ENCODE data around the gene ZNF362. TPM values are rescaled to one million over a fixed set of nuclear protein-coding genes. Genes with fewer than 3 reads are reported as not detected.
A peak's percentile ranks its signal among the peaks of the same experiment; 100 is the strongest.

Gene ZNF362
- total RNA-seq, 1 donor from 2014 or later = 110 TPM

GRCh38 chr1:33296824-33297223 lies 40.5 kb downstream of the ZNF362 start:
- Mint-ChIP-seq H3K9me3 (ENCODE audit: unreplicated experiment) (no peaks in the 10 kb centered on the region), H3K27ac (ENCODE audit: unreplicated experiment) (no peak overlapping the region), H3K4me1 (ENCODE audit: unreplicated experiment) (peaks cover 14% of the 10 kb centered on the region), H3K4me3 (ENCODE audit: unreplicated experiment) (no peak overlapping the region), H3K36me3 (ENCODE audit: unreplicated experiment) (peaks cover 56% of the 10 kb centered on the region), H3K27me3 (ENCODE audit: unreplicated experiment) (no peaks in the 10 kb centered on the region)
- DNase-seq (ENCODE audit: extremely low spot score, unreplicated experiment) = no peak
- TF ChIP-seq CTCF (IDR thresholded peaks at IDR 0.05) = no peak

GRCh38 chr1:33297911-33298622 lies 41.8 kb downstream of the ZNF362 start:
- Mint-ChIP-seq H3K4me3 (ENCODE audit: unreplicated experiment) (no peak overlapping the region), H3K27ac (ENCODE audit: unreplicated experiment) (no peak overlapping the region), H3K36me3 (ENCODE audit: unreplicated experiment) (peaks cover 50% of the 10 kb centered on the region), H3K9me3 (ENCODE audit: unreplicated experiment) (no peaks in the 10 kb centered on the region), H3K27me3 (ENCODE audit: unreplicated experiment) (no peaks in the 10 kb centered on the region), H3K4me1 (ENCODE audit: unreplicated experiment) (peaks cover 14% of the 10 kb centered on the region)
- no peak for TF ChIP-seq CTCF (IDR thresholded peaks at IDR 0.05)
- no peak for DNase-seq (ENCODE audit: extremely low spot score, unreplicated experiment)

- Mint-ChIP-seq H3K9me3 (ENCODE audit: unreplicated experiment) (no peaks in the 10 kb centered on the region), H3K4me1 (ENCODE audit: unreplicated experiment) (peaks cover 14% of the 10 kb centered on the region), H3K4me3 (ENCODE audit: unreplicated experiment) (no peak overlapping the region), H3K36me3 (ENCODE audit: unreplicated experiment) (peaks cover 49% of the 10 kb centered on the region), H3K27ac (ENCODE audit: unreplicated experiment) (no peak overlapping the region), H3K27me3 (ENCODE audit: unreplicated experiment) (no peaks in the 10 kb centered on the region)
- DNase-seq (ENCODE audit: extremely low spot score, unreplicated experiment) = no peak
- peak; percentile 83 for TF ChIP-seq CTCF (IDR thresholded peaks at IDR 0.05)
Observed at GRCh38 chr1:33298623-33299277, 42.5 kb downstream of the ZNF362 start.

GRCh38 chr1:33299461-33300155 lies 43.3 kb downstream of the ZNF362 start:
- Mint-ChIP-seq H3K36me3 (ENCODE audit: unreplicated experiment) (peaks cover 42% of the 10 kb centered on the region), H3K4me1 (ENCODE audit: unreplicated experiment) (peaks cover 14% of the 10 kb centered on the region), H3K4me3 (ENCODE audit: unreplicated experiment) (no peak overlapping the region), H3K9me3 (ENCODE audit: unreplicated experiment) (no peaks in the 10 kb centered on the region), H3K27me3 (ENCODE audit: unreplicated experiment) (no peaks in the 10 kb centered on the region), H3K27ac (ENCODE audit: unreplicated experiment) (no peak overlapping the region)
- TF ChIP-seq CTCF (IDR thresholded peaks at IDR 0.05) = no peak
- no peak for DNase-seq (ENCODE audit: extremely low spot score, unreplicated experiment)

GRCh38 chr1:33300673-33301072 lies 44.4 kb downstream of the ZNF362 start:
- Mint-ChIP-seq H3K4me3 (ENCODE audit: unreplicated experiment) (no peak overlapping the region), H3K4me1 (ENCODE audit: unreplicated experiment) (peaks cover 20% of the 10 kb centered on the region), H3K27me3 (ENCODE audit: unreplicated experiment) (no peaks in the 10 kb centered on the region), H3K36me3 (ENCODE audit: unreplicated experiment) (peaks cover 35% of the 10 kb centered on the region), H3K9me3 (ENCODE audit: unreplicated experiment) (no peaks in the 10 kb centered on the region), H3K27ac (ENCODE audit: unreplicated experiment) (no peak overlapping the region)
- TF ChIP-seq CTCF (IDR thresholded peaks at IDR 0.05) = no peak
- DNase-seq (ENCODE audit: extremely low spot score, unreplicated experiment) = no peak
